Placental pericyte (primary cell): ENCODE results near the gene CTSV. TPM values are rescaled to one million over a fixed set of nuclear protein-coding genes. Genes with fewer than 3 reads are reported as not detected.

Source experiments
- total RNA-seq: library from RNA; depleted of rRNA; stranded (reverse); fragments of >200 nt; gene quantifications from 2 replicates; pipeline ENCODE4 v1.2.3, GENCODE V29; 2012

CTSV gene
- 0.44 TPM in 1 of 2 replicates, not detected in the other for total RNA-seq

DNA sequence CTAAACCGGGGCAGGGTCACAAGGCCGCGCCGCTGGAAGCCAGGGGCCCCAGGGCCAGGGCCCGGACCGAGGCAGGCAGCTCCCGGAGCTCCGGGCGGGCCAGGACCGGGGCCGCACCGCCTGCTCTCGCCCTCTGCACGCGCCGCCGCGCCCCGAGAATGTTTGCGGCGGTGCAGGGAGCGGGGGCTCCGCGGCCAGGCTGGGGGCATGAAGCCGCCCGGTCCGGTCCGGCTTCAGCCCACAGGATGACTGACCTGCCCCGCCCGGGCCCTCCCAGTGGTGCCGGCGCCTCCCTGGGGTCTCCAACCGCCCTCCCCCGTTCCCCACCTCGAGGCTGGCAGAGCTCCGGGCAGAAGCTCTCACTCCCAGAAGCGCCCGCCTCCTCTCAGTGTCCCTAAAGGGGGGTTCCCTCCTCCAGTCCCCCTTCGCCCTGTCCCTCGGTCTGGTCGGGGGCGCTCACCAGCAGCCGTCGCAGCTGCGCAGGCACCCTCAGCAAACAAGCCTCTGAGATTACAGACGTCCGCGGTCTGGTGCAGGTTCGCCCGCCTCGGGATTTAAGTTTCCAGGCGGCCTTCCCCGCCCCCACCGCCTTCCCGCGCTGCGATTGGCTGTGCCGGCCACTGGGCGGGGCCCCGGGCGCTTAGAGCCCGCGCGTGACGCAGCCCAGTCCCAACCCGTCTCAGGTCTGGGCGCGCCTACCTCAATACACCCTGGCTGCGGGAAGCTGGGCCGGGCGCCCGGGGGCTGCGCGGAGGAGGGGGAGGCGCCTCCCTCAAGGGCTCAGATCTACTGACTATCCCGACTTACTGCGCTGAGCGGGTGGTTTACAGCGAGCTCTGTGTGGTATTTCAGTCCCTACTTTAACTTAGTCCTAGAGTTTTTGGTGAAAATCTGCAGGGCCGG is at the start of gene CTSV:
Gene CTSV, minus strand, starts transcription at position 532 of the 903 bp plus-strand sequence. CDS start 1,099 bp downstream, outside the sequence.

Other genes starting within 250 kb of the CTSV start
- 2.8 and 3.0 TPM in 2 replicates for gene ZNF782, start 184.6 kb downstream of the CTSV start, total RNA-seq
- gene NUTM2G, start 110.3 kb downstream of the CTSV start, total RNA-seq, result not detected in 2 replicates